ENCODE data around the gene C19orf81. TPM values are rescaled to one million over a fixed set of nuclear protein-coding genes. Genes with fewer than 3 reads are reported as not detected.

The C19orf81 gene
- total RNA-seq, 1 donor from 2014 or later, result not detected

Other genes with a start within 250 kb of the C19orf81 start
- not detected in 2 replicates for gene SPIB, start 230.5 kb upstream of the C19orf81 start, total RNA-seq
- under 0.01 TPM in 1 of 2 replicates, not detected in the other for gene MYBPC2, start 216.6 kb upstream of the C19orf81 start, total RNA-seq
- 54.0 and 82.9 TPM in 2 replicates for gene EMC10, start 172.9 kb upstream of the C19orf81 start, total RNA-seq
- 0.13 and 0.25 TPM in 2 replicates for gene GARIN5A, start 172.6 kb upstream of the C19orf81 start, total RNA-seq
- gene JOSD2, start 138.3 kb upstream of the C19orf81 start, total RNA-seq, result 18.9 and 27.4 TPM in 2 replicates
- not detected in 2 replicates for gene ASPDH, start 135.5 kb upstream of the C19orf81 start, total RNA-seq
- 0.13 TPM in 1 of 2 replicates, not detected in the other for gene LRRC4B, start 81.0 kb upstream of the C19orf81 start, total RNA-seq
- gene SYT3, start 9.6 kb upstream of the C19orf81 start, total RNA-seq, result under 0.01 TPM in 1 of 2 replicates, not detected in the other
- gene SHANK1, start 70.4 kb downstream of the C19orf81 start, total RNA-seq, result under 0.01 and 0.13 TPM in 2 replicates
- gene CLEC11A, start 73.9 kb downstream of the C19orf81 start, total RNA-seq, result 1.3 and 2.1 TPM in 2 replicates
- not detected in 2 replicates for gene GPR32, start 121.0 kb downstream of the C19orf81 start, total RNA-seq
- gene ACP4, start 141.0 kb downstream of the C19orf81 start, total RNA-seq, result not detected in 2 replicates
- not detected in 2 replicates for gene KLK1, start 174.3 kb downstream of the C19orf81 start, total RNA-seq
- gene KLK15, start 184.1 kb downstream of the C19orf81 start, total RNA-seq, result not detected in 2 replicates
- not detected in 2 replicates for gene KLK3, start 205.5 kb downstream of the C19orf81 start, total RNA-seq
- gene KLK2, start 224.0 kb downstream of the C19orf81 start, total RNA-seq, result not detected in 2 replicates

All from dermis microvascular lymphatic vessel endothelial cell (primary cell).